Medulla oblongata (tissue), 1 donor: Measurements from ENCODE around the gene HEXA.

Experiments used
- DNase-seq: peaks from one replicate; pipeline ENCODE4 v3.0.0-alpha.2; 2015; ENCODE audit errors: extremely low spot score

Gene HEXA

DNA sequence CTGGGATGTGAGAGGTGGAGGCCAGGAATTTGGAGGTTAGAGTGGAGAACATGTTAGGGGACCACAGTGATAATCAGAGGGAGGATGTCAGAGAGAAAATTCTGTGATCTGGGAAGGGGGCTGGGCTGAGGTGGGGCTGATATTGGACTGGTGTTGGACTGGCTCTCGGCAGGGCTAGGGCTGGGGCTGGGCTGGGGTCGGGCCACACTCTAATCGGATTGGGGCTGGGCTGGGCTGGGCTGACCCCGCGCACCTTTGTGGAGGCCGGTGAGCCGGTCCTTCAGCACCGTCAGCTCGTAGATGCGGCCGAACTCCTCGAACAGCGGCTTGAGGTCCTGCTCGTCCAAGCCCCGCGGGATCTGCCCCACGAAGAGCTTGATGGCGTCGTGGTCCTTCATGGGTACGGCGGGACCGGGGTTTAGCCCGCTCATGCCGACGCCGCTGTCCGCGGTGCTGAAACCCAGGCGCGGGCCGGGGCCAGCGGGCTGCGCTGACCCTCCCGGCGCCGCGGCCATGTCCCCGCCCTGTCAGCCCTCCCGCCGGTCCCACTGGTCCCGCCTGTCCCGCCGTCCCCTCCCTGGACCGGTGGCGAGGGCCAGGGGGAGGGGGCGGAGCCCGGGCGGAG, 56.3 kb downstream of the HEXA start:
- DNase-seq = peak; percentile 63

DNA sequence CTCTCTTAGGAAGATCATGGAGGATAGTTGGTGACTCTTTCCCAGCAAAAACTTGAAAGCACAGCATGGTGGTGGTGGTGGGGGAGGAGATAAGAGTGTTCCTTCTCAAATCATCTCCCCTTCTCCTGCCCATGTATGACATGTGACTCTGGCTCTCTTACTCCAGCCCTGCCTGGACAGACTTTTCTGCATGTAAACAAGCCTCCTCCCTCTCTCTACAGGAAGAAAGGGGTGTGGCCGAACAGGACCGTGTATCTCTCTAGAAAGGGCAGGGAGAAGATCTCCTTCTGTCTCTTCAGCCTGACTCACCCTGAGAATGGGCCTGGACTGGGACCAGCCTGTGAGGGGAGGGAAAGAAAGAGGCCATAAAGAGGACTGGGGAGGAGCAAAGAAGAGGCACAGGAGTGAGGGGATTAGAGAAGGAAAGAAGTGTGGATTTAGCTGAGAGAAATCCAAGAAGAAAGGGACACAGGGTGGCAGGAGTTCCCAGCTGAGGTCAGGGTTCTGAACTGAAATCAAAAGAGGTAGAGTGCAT, 57.3 kb downstream of the HEXA start:
- no peak for DNase-seq

DNA sequence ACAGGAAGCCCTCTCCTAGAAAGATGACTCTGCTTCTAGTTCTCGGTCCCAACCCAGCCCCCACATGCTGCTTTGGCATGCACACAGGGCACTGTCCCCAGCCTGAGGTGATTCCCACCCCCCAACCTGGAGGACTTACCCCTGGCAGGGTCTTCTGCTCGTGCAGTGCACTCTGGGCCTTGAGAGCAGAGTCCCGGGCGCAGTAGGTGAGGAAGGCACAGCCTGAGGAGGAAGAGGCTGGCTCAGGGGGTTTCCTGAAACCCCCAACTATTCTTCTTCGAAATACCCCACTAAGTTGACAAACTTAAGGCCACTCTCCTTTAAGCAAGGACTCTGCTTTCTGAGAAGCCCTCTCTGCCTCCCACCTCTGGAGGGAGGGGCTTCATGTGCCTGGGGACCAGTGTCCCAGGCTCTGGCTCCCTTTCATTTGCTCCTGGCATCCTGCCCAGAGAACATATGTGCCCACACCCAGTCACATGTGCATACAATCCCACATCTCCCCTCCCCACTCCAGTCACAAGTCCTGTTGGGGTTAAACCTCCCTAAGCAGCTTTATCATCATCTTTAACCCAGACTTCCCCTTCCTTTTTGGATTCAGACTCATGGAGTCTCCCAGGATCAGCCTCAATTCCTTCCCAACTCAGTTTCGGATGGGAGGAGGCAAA, 60.0 kb downstream of the HEXA start:
- no peak for DNase-seq

DNA sequence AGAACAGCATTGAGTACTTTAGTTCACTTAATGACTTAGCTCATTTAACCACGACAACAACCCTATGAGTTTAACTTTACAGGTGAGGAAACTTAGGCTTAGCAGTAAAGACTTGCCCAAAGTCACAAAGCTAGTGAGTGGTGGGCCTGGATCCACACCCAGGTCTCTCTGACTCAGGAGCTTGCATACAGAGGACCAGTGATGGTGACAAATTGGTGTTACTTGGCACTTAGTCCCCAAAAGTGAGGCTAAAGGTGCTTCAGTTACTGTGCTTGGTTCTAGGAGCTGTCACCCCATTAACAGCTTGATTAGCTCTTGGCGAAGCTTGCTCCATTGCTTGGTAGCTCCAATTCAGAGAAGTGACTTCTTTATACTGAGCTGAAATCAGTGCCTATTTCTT, 61.9 kb downstream of the HEXA start:
- DNase-seq = no peak

DNA sequence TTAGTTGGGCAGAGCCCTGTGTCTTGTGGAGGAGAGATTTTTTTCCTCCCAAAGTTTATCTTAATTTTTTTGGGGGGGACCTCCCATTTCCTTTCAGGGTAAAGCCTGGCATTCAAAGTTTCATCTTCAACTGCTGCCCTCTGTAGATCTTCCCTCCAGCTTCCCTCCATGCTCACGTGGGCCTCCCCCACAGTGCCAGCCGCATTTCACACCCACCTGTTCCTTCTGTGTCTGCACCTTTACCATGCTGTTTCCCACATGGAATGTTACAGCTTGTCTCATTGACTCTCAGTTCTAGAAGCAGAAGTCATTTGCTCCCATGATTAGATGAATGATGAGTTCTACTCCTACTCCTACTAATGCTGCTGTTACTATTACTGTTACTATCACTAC, 62.4 kb downstream of the HEXA start:
- no peak for DNase-seq

DNA sequence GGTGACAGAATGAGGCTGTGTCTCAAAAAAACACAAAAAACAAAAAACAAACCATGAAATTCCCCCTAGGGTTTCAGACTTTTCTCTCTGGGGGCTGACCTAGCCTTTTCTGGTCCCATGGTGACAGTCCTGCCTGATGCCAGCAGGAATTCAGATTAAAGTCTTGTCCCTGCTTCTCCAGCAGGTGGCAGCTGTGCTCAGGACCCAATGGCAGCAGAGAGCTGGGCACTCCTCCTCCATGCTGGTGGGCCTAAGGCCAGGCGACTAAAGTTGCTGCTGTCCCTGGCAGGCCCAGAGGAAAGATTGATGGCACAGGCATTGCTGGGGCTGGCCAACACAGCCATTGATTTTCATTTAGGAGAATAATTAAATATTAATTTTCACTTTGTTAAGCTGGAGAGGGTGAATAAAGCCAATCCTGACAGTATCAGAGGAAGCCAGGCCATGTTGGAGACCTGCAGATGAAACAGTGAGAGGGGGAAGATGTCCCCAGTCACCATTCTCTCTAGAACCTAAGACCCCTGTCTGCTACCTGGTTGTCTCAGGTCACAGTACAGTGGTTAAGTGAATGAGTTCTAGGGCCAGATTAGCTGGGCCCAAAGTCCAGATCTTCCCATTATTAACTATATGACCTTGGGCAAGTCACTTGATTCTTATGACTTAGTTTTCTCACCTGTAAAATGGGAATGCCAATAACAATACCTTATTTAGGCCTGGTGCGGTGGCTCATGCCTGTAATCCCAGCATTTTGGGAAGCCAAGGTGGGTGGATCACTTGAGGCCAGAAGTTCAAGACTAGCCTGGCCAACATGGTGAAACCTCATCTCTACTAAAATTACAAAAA, 63.0 kb downstream of the HEXA start:
- DNase-seq = peak; percentile 77

DNA sequence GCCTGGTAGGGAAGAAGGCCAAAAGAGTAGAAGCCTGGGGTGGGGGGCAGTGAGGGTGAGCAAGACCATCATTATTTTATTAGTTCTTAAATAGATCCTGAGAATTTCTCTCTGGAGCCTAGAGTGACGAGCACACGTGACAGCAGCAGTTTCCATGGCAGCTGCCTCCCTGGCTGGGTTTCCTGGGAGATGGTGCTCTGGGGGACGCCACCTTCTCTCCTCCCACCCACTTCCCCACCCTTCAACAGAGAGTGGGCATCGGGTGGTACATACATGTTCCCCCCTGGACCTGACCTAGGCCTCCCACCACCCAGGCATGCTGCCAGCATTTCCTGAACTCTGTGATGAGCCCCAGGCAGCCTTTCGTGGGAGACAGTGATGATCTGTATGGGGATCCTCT, 68.8 kb downstream of the HEXA start:
- no peak for DNase-seq

DNA sequence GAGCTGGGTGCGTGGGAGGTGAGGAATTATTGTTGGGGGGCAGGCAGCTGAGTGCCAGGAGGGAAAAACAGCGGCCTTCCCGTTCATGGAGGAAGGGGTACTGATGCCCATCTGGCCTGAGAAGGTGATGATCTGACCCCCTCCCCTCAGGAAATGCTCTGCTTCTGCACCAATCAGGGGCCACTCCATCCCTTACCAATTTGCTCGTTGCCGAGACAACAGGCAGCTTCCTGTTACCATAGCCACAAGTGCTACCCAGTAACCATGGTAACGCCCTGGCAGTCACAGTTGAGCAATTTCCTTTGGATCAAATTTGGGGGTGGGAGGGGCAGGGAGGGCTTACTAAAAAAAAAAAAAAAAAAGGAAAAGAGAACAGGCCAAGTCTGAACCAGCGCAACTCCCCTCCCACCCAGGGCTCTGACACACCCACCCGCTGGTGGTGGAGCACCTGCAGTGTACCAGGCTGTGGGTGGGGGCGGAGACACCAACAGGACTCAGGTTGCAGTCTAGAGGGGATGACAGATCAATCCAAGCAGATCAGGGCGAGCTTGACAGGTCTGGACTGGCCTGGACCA, 69.5 kb downstream of the HEXA start:
- peak; percentile 21 for DNase-seq

DNA sequence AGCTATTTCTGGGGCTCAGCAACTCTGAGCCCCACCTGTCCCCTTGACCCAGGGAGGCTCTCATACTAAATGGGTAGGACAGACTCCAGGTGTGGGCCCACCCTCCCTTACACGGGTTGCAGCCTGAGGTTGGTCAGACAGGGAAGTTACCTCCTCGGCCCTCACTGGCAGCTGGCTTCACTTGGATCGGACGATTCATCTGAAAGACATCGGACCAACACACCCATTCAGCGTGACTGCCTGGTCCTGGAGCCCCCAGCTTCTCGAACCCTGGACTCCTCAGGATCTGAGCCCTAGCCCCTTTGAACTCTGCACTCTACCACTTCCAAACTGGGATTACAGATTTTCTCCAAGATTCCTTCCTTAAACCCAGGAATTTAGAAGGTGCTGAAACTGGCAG, 71.2 kb downstream of the HEXA start:
- no peak for DNase-seq

DNA sequence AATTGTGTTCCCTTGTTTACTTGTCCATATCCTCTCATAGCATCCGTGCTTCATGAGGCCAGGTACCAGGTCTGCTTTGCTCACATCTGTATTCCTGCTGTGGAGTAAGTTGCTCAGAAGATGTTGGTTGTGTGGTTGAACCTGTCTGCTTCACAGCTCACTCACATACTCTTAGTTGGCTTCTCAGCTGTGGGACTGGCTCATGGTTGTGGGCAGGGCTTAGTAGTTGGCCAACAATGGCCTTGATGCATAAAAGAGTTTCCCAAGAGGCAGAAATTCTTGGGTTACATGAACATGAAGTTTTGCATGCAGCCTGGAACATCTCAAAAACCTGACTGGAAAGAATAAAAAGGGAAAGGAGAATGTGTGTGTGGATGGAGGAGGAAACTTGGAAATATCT, 72.9 kb downstream of the HEXA start:
- DNase-seq = no peak
